NCI-H146 treated with DMSO at 0.1 percent for 48 hours (cell line): Measurements from ENCODE around the gene PSMB2.

Experiments used
- DNase-seq: peaks from one replicate; lab custom pipeline; 2025; ENCODE audit not compliant: unreplicated experiment; lab: John Stamatoyannopoulos, UW

Gene PSMB2

GRCh38 chr1:35573198-35574124, 67.9 kb downstream of the PSMB2 start, which contains the start of gene TFAP2E:
Gene TFAP2E (plus strand): TSS chr1:35573314. CDS start chr1:35573578, 264 bp downstream.
- no peak for DNase-seq

- no peak for DNase-seq
Measured at GRCh38 chr1:35572296-35572695, 69.0 kb downstream of the PSMB2 start.

GRCh38 chr1:35571263-35571662, 70.1 kb downstream of the PSMB2 start:
- DNase-seq = no peak

- no peak for DNase-seq
Measured at GRCh38 chr1:35570589-35571137, 70.7 kb downstream of the PSMB2 start.

- DNase-seq = no peak
Measured at GRCh38 chr1:35569936-35570335, 71.4 kb downstream of the PSMB2 start.

- no peak for DNase-seq
Measured at GRCh38 chr1:35568975-35569395, 72.3 kb downstream of the PSMB2 start.

GRCh38 chr1:35567947-35568558, 73.3 kb downstream of the PSMB2 start:
- no peak for DNase-seq

- no peak for DNase-seq
Measured at GRCh38 chr1:35565742-35566133, 75.6 kb downstream of the PSMB2 start.

- no peak for DNase-seq
Measured at GRCh38 chr1:35564884-35565741, 76.2 kb downstream of the PSMB2 start.

GRCh38 chr1:35564037-35564883, 77.1 kb downstream of the PSMB2 start:
- DNase-seq = peak; percentile 26

- no peak for DNase-seq
Measured at GRCh38 chr1:35563166-35563565, 78.2 kb downstream of the PSMB2 start.

GRCh38 chr1:35561972-35562680, 79.2 kb downstream of the PSMB2 start:
- DNase-seq = no peak

- DNase-seq = no peak
Measured at GRCh38 chr1:35561297-35561971, 79.9 kb downstream of the PSMB2 start.

GRCh38 chr1:35560256-35561225, 80.8 kb downstream of the PSMB2 start:
- no peak for DNase-seq

GRCh38 chr1:35559317-35559944, 81.9 kb downstream of the PSMB2 start:
- DNase-seq = no peak

GRCh38 chr1:35558374-35559316, 82.7 kb downstream of the PSMB2 start:
- DNase-seq = no peak
